ENCODE data around the gene KLK5.

The KLK5 gene

GRCh38 chr19:50925734-50926133 is 27.1 kb downstream of the KLK5 start:
- in situ Hi-C loops (cut with MboI; ENCODE audit: low sequenced_read_pairs): no loop called here

GRCh38 chr19:50924586-50924985 is 28.3 kb downstream of the KLK5 start:
- in situ Hi-C loops (cut with MboI; ENCODE audit: low sequenced_read_pairs): no loop called here

GRCh38 chr19:50922317-50922853 is 30.5 kb downstream of the KLK5 start:
- in situ Hi-C loops (cut with MboI; ENCODE audit: low sequenced_read_pairs): no loop called here

GRCh38 chr19:50921426-50922316 is 31.2 kb downstream of the KLK5 start:
- in situ Hi-C loops (cut with MboI; ENCODE audit: low sequenced_read_pairs): no loop called here

- in situ Hi-C loops (cut with MboI; ENCODE audit: low sequenced_read_pairs): no loop called here
Observed at GRCh38 chr19:50916069-50916468, 36.8 kb downstream of the KLK5 start.

GRCh38 chr19:50912727-50913716 is 39.8 kb downstream of the KLK5 start:
- in situ Hi-C loops (cut with MboI; ENCODE audit: low sequenced_read_pairs): no loop called here

GRCh38 chr19:50912102-50912599 is 40.7 kb downstream of the KLK5 start:
- in situ Hi-C loops (cut with MboI; ENCODE audit: low sequenced_read_pairs): no loop called here

- in situ Hi-C loops (cut with MboI; ENCODE audit: low sequenced_read_pairs): no loop called here
Observed at GRCh38 chr19:50911206-50912101, 41.4 kb downstream of the KLK5 start, which contains the start of gene KLK4. KLK4 (minus strand) TSS chr19:50911395; CDS start chr19:50910738, 657 bp downstream.

- in situ Hi-C loops (cut with MboI; ENCODE audit: low sequenced_read_pairs): no loop called here
Observed at GRCh38 chr19:50910722-50911121, 42.1 kb downstream of the KLK5 start.

GRCh38 chr19:50909240-50910070 is 43.4 kb downstream of the KLK5 start:
- in situ Hi-C loops (cut with MboI; ENCODE audit: low sequenced_read_pairs): no loop called here

- in situ Hi-C loops (cut with MboI; ENCODE audit: low sequenced_read_pairs): no loop called here
Observed at GRCh38 chr19:50908336-50908735, 44.5 kb downstream of the KLK5 start.

GRCh38 chr19:50906217-50906616 is 46.6 kb downstream of the KLK5 start:
- in situ Hi-C loops (cut with MboI; ENCODE audit: low sequenced_read_pairs): no loop called here

GRCh38 chr19:50902640-50903039 is 50.2 kb downstream of the KLK5 start:
- in situ Hi-C loops (cut with MboI; ENCODE audit: low sequenced_read_pairs): no loop called here

GRCh38 chr19:50899569-50899968 is 53.3 kb downstream of the KLK5 start:
- in situ Hi-C loops (cut with MboI; ENCODE audit: low sequenced_read_pairs): no loop called here

- in situ Hi-C loops (cut with MboI; ENCODE audit: low sequenced_read_pairs): no loop called here
Observed at GRCh38 chr19:50898018-50898417, 54.8 kb downstream of the KLK5 start.

- in situ Hi-C loops (cut with MboI; ENCODE audit: low sequenced_read_pairs): no loop called here
Observed at GRCh38 chr19:50897612-50898011, 55.2 kb downstream of the KLK5 start.

GRCh38 chr19:50897191-50897607 is 55.6 kb downstream of the KLK5 start:
- in situ Hi-C loops (cut with MboI; ENCODE audit: low sequenced_read_pairs): no loop called here

GRCh38 chr19:50896591-50897190 is 56.1 kb downstream of the KLK5 start:
- in situ Hi-C loops (cut with MboI; ENCODE audit: low sequenced_read_pairs): no loop called here
